Ishikawa (cell line): ENCODE results near the gene GRAMD4.

Experiments used
- CEBPB ChIP-seq: IDR thresholded peaks from 2 replicates; pipeline ENCODE4 v1.6.1; 2012
- CREB1 ChIP-seq: IDR thresholded peaks from 2 replicates; pipeline ENCODE4 v1.6.1; 2012; ENCODE audit warnings: low read depth
- EGR1 ChIP-seq: IDR thresholded peaks from 2 replicates; pipeline ENCODE4 v1.6.1; 2012
- EP300 ChIP-seq: IDR thresholded peaks from 2 replicates; pipeline ENCODE4 v1.6.1; 2012; ENCODE audit warnings: borderline replicate concordance
- FOXM1 ChIP-seq: IDR thresholded peaks from 2 replicates; pipeline ENCODE4 v1.6.1; 2012; ENCODE audit warnings: low read depth, borderline replicate concordance
- MAX ChIP-seq: IDR thresholded peaks from 2 replicates; pipeline ENCODE4 v1.6.1; 2012
- NFIC ChIP-seq: IDR thresholded peaks from 2 replicates; pipeline ENCODE4 v1.6.1; 2012
- RAD21 ChIP-seq: IDR thresholded peaks from 2 replicates; pipeline ENCODE4 v1.6.1; 2012; ENCODE audit warnings: low read depth
- TAF1 ChIP-seq: IDR thresholded peaks from 2 replicates; pipeline ENCODE4 v1.6.1; 2012; ENCODE audit warnings: low read depth, mild to moderate bottlenecking
- TCF12 ChIP-seq: IDR thresholded peaks from 2 replicates; pipeline ENCODE4 v1.6.1; 2012; ENCODE audit warnings: low read depth
- TEAD4 ChIP-seq: IDR thresholded peaks from 2 replicates; pipeline ENCODE4 v1.6.1; 2012
- YY1 ChIP-seq: IDR thresholded peaks from 2 replicates; pipeline ENCODE4 v1.6.1; 2012; ENCODE audit warnings: low read depth
- ZBTB7A ChIP-seq: IDR thresholded peaks from 2 replicates; pipeline ENCODE4 v1.6.1; 2012; ENCODE audit warnings: low read depth
- TF ChIP-seq, protein P1 (sequence below): IDR thresholded peaks from 2 replicates; pipeline ENCODE4 v1.6.1; 2012
- TF ChIP-seq, protein P2 (sequence below): IDR thresholded peaks from 2 replicates; pipeline ENCODE4 v1.6.1; 2012; ENCODE audit warnings: low read depth, mild to moderate bottlenecking

GRAMD4 gene

GRCh38 chr22:46578251-46578823 is 41.8 kb upstream of the GRAMD4 start:
- TF ChIP-seq FOXM1, result no peak
- TF ChIP-seq EGR1, result no peak
- TF ChIP-seq NFIC, result no peak
- TF ChIP-seq CREB1, result no peak
- TF ChIP-seq TCF12, result no peak
- no peak for TF ChIP-seq YY1
- TF ChIP-seq CEBPB, result no peak
- no peak for TF ChIP-seq EP300
- no peak for TF ChIP-seq TEAD4
- TF ChIP-seq TAF1, result no peak
- TF ChIP-seq, protein P1, sequence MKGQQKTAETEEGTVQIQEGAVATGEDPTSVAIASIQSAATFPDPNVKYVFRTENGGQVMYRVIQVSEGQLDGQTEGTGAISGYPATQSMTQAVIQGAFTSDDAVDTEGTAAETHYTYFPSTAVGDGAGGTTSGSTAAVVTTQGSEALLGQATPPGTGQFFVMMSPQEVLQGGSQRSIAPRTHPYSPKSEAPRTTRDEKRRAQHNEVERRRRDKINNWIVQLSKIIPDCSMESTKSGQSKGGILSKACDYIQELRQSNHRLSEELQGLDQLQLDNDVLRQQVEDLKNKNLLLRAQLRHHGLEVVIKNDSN, result no peak
- no peak for TF ChIP-seq RAD21
- TF ChIP-seq MAX, result no peak

DNA sequence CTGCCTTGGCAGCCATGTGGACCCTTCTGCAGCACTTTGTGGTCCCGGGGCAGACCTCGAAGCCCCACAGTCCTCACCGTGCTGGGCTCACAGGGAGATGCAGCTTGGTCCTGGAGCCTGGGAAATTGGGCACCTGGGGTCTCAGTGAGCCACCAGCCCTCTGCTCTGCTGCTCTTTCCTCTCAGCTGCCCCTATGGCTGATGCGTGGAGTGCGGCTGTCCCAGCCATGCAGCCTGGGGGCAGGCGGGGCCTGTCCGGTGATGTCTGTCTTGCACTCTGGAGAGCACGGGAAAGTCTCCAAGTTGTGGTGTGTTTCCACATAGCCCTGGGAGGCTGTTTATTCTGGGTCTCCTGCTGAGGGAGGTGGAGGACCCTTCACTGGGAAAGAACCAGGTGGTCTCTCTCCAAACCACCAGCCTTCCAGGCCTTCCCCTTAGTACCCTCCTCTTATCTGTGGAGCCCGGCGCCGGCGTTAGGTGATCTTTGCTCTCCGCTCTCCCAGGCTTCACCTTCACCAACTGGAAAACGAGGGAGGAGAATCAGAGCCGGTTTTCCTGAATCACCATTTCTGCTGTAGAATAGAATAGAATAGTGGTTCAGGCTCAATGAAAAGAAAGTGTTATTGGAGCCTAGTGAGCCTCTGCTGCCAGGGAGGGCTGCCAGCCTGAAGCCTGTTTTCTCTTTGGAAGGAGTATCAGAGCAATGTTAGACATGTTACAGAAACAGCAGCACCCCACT is 41.2 kb upstream of the GRAMD4 start:
- TF ChIP-seq NFIC, result no peak
- no peak for TF ChIP-seq RAD21
- TF ChIP-seq YY1, result no peak
- no peak for TF ChIP-seq FOXM1
- no peak for TF ChIP-seq EGR1
- no peak for TF ChIP-seq EP300
- no peak for TF ChIP-seq MAX

DNA sequence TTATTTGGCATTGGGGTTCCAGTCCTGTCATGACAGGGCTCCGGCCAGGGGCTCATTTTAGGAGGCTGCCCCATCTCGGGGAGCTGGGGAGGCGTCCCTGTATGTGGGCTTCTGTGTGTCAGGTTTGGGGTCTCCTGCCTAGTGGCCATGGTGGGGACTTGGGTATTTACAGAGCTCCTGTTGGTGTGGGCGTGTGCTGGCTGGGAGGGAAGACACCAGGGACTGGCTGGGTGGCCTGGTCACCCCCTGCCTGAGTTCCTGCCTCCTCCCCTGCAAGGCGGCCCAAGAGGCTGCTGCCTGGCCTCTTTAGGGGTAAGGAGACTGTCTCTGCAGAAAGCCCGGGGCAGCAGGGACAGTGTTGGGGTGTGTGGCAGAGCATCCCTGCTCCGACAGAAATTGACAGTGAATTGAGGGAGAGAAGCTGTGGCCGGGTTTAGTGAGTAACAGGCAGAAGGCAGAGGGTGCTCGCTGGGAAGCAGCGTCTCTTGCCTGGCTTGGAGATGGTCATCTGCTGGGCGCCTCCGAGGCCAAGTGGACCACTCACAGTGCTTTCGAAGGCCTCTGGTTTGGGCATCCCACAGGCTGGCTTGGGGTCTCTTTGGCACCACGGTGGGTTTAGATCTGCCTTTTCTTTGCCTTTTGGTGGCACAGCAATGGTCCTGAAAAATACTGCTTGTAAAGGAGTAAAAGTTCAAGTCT is 40.3 kb upstream of the GRAMD4 start:
- TF ChIP-seq YY1 (no peak), TCF12 (no peak), RAD21 (no peak), TAF1 (no peak), MAX (no peak), EP300 (no peak), EGR1 (no peak), CEBPB (no peak), NFIC (no peak), CREB1 (no peak), FOXM1 (no peak), ZBTB7A (no peak), TEAD4 (no peak)
- TF ChIP-seq, protein P1, result no peak
- TF ChIP-seq, protein P2, sequence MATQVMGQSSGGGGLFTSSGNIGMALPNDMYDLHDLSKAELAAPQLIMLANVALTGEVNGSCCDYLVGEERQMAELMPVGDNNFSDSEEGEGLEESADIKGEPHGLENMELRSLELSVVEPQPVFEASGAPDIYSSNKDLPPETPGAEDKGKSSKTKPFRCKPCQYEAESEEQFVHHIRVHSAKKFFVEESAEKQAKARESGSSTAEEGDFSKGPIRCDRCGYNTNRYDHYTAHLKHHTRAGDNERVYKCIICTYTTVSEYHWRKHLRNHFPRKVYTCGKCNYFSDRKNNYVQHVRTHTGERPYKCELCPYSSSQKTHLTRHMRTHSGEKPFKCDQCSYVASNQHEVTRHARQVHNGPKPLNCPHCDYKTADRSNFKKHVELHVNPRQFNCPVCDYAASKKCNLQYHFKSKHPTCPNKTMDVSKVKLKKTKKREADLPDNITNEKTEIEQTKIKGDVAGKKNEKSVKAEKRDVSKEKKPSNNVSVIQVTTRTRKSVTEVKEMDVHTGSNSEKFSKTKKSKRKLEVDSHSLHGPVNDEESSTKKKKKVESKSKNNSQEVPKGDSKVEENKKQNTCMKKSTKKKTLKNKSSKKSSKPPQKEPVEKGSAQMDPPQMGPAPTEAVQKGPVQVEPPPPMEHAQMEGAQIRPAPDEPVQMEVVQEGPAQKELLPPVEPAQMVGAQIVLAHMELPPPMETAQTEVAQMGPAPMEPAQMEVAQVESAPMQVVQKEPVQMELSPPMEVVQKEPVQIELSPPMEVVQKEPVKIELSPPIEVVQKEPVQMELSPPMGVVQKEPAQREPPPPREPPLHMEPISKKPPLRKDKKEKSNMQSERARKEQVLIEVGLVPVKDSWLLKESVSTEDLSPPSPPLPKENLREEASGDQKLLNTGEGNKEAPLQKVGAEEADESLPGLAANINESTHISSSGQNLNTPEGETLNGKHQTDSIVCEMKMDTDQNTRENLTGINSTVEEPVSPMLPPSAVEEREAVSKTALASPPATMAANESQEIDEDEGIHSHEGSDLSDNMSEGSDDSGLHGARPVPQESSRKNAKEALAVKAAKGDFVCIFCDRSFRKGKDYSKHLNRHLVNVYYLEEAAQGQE, result no peak

DNA sequence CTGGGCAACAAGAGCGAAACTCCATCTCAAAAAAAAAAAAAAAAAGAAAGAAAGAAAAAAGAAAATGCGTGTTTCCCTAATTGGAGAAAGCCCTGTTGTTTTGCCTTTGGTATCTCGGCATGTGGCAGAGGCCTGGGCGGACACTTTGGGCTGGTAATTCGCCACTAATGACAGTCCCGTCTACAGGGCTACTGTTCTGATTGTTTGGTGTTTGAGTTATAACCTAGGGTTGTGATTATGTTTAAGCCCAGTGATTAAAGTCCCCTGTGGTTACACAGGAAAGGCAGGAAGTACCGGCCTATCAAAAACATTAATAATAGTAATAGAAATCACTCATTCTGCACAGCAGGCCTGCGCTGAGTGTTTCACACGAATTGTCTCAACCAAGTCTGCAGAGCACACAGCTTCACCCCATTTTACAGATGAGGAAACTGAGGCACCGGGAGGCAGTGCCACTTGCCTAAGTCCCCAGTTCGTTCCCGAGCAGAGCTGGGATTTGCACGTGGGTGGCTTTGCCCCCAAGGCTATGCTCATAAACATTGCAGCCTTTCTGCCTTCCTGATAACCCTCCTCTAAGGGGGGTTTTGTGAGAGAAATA is 39.1 kb upstream of the GRAMD4 start:
- peak; percentile 2; the same call in 1 of the 2 replicates for TF ChIP-seq RAD21
- no peak for TF ChIP-seq TAF1
- TF ChIP-seq CREB1, result no peak
- peak; percentile 71 for TF ChIP-seq TEAD4
- peak; percentile 48; the same call in 1 of the 2 replicates for TF ChIP-seq CEBPB
- peak; percentile 29; the same call in 1 of the 2 replicates for TF ChIP-seq MAX
- TF ChIP-seq TCF12, result peak; percentile 91
- TF ChIP-seq ZBTB7A, result no peak
- peak; percentile 78 for TF ChIP-seq NFIC
- TF ChIP-seq EGR1, result no peak
- TF ChIP-seq, protein P2, result no peak
- peak; percentile 83 for TF ChIP-seq EP300
- 0 out of 2 replicates have a peak, but pooled peaks have one; percentile 28 for TF ChIP-seq YY1
- peak; percentile 64; the same call in 1 of the 2 replicates for TF ChIP-seq FOXM1
- TF ChIP-seq, protein P1, result peak; percentile 36; the same call in 1 of the 2 replicates
